GM15510 (cell line): ENCODE measurements around the gene FBXO42.

Source experiments
- POLR2A ChIP-seq: IDR thresholded peaks from 3 replicates; pipeline ENCODE4 v1.6.1; 2011; ENCODE audit warnings: borderline replicate concordance; ENCODE audit not compliant: insufficient read length; ENCODE audit errors: extremely low read depth

Gene FBXO42

GRCh38 chr1:16267690-16268180 lies 84.5 kb downstream of the FBXO42 start:
- TF ChIP-seq POLR2A = no peak

DNA sequence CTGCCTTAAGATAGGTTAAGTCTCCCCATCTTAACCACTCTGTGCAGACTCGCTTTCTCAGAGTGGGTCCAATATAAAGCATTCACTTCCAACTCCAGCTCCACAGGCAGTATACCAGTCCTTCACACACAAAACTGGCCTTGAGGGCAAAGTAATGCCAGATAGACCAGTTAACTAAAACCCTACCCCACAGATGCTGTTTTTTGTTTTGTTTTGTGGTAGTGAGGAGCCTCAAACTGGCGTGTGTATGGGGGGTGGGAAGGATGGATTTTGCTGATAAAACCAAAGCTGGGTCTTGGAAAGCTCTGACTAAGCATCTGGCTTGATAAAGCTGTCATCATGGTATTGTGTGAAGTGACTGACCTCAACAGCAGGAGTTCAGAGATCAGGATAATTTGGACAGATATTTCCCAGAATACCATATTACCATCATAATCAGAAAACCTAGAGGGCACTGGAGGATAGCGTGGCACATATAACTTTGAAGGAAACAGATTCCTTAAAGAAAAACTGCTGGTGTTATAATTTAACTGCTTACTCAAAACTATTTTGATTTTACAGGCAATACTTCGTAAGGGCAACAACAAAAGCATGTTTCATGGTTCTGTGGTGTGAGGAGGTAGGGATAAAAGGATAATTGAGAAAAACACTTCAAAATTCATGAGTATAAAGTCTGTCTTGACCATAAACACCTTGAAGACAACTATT lies 85.7 kb downstream of the FBXO42 start:
- no peak for TF ChIP-seq POLR2A

- no peak for TF ChIP-seq POLR2A
Observed at GRCh38 chr1:16262067-16262466, 90.2 kb downstream of the FBXO42 start.

DNA sequence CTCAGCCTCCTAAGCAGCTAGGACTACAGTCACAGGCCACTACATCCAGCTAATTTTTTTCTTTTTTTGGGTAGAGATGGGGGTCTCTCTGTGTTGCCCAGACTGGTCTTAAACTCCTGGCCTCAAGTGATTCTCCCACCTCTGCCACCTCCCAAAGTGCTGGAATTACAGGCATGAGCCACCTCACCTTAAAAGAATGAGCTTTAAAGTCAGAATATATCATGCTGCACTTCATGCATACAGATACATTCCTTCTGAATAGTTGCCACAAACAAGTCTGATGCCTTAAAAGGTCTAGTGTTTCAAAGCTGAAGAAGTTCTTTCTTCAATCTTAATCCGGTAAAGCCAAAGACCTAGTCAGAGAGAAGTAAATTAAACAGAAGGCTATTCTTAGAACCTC lies 91.5 kb downstream of the FBXO42 start:
- TF ChIP-seq POLR2A = no peak

DNA sequence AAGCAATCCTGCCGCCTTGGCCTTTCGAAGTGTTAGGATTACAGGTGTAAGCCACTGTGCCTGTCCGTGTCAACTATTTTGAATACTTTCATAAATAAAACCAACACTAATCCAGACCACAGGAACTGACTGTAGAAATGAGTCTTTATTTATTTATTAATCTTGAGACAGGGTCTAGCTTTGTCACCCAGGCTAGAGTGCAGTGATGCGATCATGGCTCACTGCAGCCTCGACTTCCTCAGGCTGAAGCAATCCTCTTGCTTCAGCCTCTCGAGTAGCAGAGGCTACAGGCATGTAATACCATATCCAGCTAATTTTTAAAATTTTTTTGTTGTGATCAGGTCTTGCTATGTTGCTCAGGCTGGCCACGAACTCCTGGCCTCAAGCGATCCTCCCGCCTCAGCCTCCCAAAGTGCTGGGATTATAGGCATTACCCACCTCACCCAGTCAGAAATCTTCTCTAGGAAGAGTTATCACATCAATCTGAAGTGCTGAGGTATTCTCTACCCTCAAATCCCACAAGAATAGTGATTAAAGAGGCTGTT lies 93.6 kb downstream of the FBXO42 start:
- no peak for TF ChIP-seq POLR2A

DNA sequence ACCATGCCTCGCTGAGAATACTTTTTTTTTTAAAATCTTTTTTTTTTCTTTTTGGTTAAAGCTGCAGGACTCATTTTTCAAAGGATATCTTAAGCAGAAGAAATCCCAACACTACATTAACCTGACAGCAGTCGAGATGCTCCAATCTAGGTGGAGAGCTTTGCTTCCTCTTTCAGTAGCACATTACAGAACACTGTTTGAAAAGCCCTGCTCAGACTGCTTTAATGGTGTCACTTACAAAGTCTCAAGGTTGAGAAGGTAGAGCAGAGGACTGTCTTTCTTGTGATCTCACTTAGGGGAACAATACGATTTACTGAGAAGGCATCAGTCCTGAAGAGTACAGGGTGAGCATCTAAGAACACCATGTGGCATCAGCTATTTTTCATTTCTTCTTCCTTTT lies 94.3 kb downstream of the FBXO42 start:
- TF ChIP-seq POLR2A = no peak

- TF ChIP-seq POLR2A = no peak
Observed at GRCh38 chr1:16256478-16256877, 95.8 kb downstream of the FBXO42 start.

DNA sequence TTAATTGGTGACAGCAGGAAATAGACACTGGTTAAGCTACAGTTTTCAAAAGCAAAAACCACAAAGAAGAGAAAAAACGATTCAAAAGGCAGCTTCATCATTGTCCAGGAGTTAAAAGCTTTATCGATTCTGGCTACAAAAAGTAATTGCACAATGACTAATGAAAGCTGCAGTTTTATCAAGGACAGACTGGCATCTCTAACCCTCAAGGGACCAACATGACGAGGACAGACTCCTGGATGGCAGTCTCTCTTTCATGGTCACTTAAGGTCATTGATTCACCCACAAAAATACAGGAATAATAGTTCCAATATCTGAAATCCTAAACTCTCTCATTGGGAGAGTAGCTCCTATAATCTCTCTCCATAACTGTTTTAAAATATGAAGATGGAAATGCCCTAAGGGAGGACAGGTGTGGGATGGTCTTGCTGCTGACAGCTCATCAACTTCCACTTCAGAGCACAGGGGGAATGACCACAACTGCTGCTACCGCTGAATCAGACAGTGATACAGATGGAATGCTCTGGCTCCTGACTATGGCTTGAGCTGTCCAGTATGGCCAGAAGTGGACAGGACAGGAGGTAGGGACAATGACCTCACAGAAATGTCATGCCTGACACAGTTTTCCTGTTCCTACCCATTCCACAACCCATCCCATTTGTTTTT lies 97.9 kb downstream of the FBXO42 start:
- no peak for TF ChIP-seq POLR2A

- no peak for TF ChIP-seq POLR2A
Observed at GRCh38 chr1:16253332-16253922, 98.9 kb downstream of the FBXO42 start.

GRCh38 chr1:16252912-16253311 lies 99.4 kb downstream of the FBXO42 start:
- TF ChIP-seq POLR2A = no peak

GRCh38 chr1:16251381-16251780 lies 100.9 kb downstream of the FBXO42 start:
- TF ChIP-seq POLR2A = no peak

- TF ChIP-seq POLR2A = no peak
Observed at GRCh38 chr1:16250524-16251251, 101.6 kb downstream of the FBXO42 start.

DNA sequence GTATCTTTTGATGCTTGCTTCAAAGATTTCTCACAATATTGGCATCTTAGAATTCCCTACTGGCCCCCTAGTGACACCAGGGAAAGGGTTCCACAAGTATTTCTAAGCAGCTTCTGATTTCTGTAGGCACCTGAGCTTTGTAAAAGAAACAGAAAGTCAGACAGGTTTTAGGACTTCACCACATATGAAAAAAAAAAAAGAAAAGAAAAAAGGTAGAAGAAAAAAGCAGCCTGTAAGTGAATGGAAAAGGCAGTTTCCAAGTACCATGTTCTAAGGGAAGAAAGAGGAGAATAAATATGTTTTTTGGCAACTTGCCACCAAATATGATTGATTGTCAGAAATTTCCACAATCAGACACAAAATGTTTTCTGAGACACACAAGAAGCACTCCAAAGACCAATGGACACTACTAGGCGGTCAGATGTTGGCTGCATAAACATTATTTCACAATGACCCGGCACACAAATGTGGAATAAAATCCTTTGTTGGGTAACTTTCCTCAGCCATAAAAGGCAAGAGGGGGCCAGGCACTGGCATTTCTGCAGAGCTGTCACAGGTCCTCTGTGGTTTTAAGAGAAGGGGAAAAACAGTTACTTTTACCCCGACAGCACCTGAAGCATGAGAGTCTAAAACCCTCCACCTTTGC lies 102.6 kb downstream of the FBXO42 start:
- TF ChIP-seq POLR2A = no peak
